Kidney epithelial cell (primary cell): Measurements from ENCODE around the gene CXCL8. TPM values are rescaled to one million over a fixed set of nuclear protein-coding genes. Genes with fewer than 3 reads are reported as not detected.
"Not testable (repeated sequence)": the region's sequence is repeated elsewhere in the genome, so short reads cannot be mapped to it uniquely, and the experiment has no call there.

Experiments used
- DNase-seq: peaks from one replicate; pipeline ENCODE4 v3.0.0-alpha.2; 2010; ENCODE audit warnings: low read depth
- H3K27me3 ChIP-seq: 2 replicates; pipeline ENCODE4 v1.6.0; 2011; ENCODE audit warnings: low read length; ENCODE audit not compliant: control insufficient read depth, insufficient read depth
- H3K36me3 ChIP-seq: 2 replicates; pipeline ENCODE4 v1.5.1; 2011; ENCODE audit warnings: low read length; ENCODE audit not compliant: control insufficient read depth, insufficient read depth
- H3K4me3 ChIP-seq: 2 replicates; pipeline ENCODE4 v1.5.1; 2011; ENCODE audit warnings: low read depth, mild to moderate bottlenecking, control low read depth, low read length
- total RNA-seq: library from RNA; depleted of rRNA; stranded (reverse); fragments of >200 nt; gene quantifications from 2 replicates; pipeline ENCODE4 v1.2.3, GENCODE V29; 2015
- TF ChIP-seq, protein P1 (sequence below): IDR thresholded peaks from 2 replicates; pipeline ENCODE4 v1.5.1; 2011; ENCODE audit warnings: mild to moderate bottlenecking, moderate library complexity, low read length, control low read depth, inconsistent platforms; ENCODE audit not compliant: insufficient read depth, poor library complexity, severe bottlenecking

Gene CXCL8
- total RNA-seq: 69.1 and 76.9 TPM in 2 replicates

- TF ChIP-seq, protein P1, sequence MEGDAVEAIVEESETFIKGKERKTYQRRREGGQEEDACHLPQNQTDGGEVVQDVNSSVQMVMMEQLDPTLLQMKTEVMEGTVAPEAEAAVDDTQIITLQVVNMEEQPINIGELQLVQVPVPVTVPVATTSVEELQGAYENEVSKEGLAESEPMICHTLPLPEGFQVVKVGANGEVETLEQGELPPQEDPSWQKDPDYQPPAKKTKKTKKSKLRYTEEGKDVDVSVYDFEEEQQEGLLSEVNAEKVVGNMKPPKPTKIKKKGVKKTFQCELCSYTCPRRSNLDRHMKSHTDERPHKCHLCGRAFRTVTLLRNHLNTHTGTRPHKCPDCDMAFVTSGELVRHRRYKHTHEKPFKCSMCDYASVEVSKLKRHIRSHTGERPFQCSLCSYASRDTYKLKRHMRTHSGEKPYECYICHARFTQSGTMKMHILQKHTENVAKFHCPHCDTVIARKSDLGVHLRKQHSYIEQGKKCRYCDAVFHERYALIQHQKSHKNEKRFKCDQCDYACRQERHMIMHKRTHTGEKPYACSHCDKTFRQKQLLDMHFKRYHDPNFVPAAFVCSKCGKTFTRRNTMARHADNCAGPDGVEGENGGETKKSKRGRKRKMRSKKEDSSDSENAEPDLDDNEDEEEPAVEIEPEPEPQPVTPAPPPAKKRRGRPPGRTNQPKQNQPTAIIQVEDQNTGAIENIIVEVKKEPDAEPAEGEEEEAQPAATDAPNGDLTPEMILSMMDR: no peak
- Histone ChIP-seq H3K27me3 (no peaks in the 10 kb centered on the region), H3K4me3 (no peak within 1 kb of the TSS), H3K36me3 (no peaks in the 10 kb centered on the region)
- no peak for DNase-seq
These were observed at the start of gene CXCL8 for GRCh38 chr4:73740353-73740778. Gene CXCL8, plus strand, starts transcription at chr4:73740569. Its CDS starts 90 bp downstream, at chr4:73740659.

GRCh38 chr4:73691201-73691600, 49.2 kb upstream of the CXCL8 start:
- not testable (repeated sequence) for DNase-seq, H3K27me3 ChIP-seq, H3K4me3 ChIP-seq

DNA sequence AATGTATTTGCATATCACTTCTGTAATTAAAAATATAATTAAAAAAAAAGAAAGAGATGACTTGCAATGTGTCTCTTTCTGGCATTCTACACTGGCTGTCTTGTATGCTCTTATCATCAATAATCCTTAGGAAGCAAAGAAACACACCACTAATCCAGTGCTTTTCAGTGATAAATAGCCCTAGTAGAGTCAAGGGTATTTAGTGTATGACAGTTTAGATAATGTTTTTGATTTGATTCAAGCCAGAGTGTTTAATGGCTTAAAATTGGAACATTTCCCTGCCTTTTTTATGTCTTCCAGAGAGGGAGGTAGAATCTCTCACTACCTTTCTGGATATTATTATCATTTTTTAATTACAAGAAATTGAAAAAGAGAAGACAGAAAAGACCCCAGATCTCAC, 48.6 kb upstream of the CXCL8 start:
- H3K36me3 ChIP-seq: no peaks in the 10 kb centered on the region
- DNase-seq: no peak
- TF ChIP-seq, protein P1: no peak
- H3K27me3 ChIP-seq: no peaks in the 10 kb centered on the region
- no peak overlapping the region for H3K4me3 ChIP-seq

More at GRCh38 chr4:73691201-73691600, 49.2 kb upstream of the CXCL8 start:
- H3K36me3 ChIP-seq: not testable (repeated sequence)

DNA sequence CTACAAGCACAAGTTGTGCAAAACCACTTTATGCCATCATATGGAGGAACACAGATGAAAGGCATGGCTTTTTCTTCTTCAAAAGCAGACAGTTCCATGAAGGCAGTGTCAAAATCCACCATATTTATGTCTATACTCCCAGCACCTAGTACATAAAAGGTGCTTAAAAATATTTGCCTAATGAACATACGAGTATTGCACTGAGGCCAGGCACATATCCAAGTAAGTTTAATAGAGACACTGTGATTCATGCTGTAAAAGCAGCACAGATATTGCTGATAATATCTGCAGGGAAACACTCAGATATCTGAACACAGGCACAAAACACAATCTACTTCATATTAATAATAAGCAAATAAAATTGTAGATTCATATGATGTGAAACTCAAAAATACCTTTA, 48.1 kb upstream of the CXCL8 start:
- TF ChIP-seq, protein P1: no peak
- DNase-seq: no peak
- H3K4me3 ChIP-seq: no peak overlapping the region
- H3K36me3 ChIP-seq: no peaks in the 10 kb centered on the region
- no peaks in the 10 kb centered on the region for H3K27me3 ChIP-seq

DNA sequence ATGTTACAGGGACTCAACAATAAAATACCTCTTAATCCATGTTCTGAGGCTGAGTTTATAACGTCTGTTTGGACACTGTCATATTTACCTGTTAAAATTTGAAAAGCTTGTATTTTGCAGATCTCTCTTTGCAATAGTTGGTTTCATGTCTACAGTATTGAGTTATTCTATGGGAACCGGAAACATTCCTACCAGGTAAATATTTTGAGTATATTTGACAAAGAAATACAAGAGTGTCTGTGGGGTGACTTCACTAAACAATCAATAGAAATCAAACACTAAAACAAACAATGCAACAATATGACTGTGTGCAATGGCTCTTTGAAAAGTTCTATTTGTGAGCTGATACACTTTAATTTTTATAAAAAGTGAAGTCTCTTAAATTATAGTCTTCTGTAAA, 47.7 kb upstream of the CXCL8 start:
- Histone ChIP-seq H3K27me3 (no peaks in the 10 kb centered on the region), H3K36me3 (no peaks in the 10 kb centered on the region), H3K4me3 (no peak overlapping the region)
- TF ChIP-seq, protein P1: no peak
- DNase-seq: no peak

DNA sequence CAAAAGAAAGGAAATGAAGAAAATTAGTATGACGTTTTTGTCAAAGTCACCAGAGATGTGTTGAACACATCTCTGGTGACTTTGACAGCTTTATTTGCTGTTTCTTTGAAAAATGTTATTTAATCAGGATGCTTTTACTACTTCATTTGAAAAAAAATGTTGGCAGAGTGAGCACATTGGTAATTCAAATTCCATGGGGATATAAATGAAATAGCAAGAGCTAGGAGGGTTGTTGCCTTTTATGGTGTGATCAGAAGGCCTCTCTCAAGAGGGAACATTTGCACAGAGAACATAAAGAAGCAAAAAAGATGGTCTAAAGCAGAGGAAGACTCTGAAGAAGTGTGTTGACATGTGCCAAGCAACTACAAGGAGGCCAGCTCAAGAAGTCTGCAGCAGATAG, 46.6 kb upstream of the CXCL8 start:
- Histone ChIP-seq H3K4me3 (no peak overlapping the region), H3K27me3 (no peaks in the 10 kb centered on the region), H3K36me3 (no peaks in the 10 kb centered on the region)
- TF ChIP-seq, protein P1: no peak
- no peak for DNase-seq
